Fibroblast of mammary gland (primary cell): ENCODE results near the gene COPRS.

Source experiments
- DNase-seq: peaks from one replicate; pipeline ENCODE4 v3.0.0-alpha.2; 2010; ENCODE audit warnings: low read depth
- H3K4me3 ChIP-seq: 2 replicates; pipeline ENCODE4 v1.5.1; 2011; ENCODE audit warnings: low read depth, mild to moderate bottlenecking, low read length, moderate library complexity; ENCODE audit not compliant: control insufficient read depth
- TF ChIP-seq, protein P1 (sequence below): conservative IDR thresholded peaks from 2 replicates; pipeline ENCODE4 v1.5.1; 2011; ENCODE audit warnings: low read depth, low read length, inconsistent platforms; ENCODE audit not compliant: control insufficient read depth, insufficient read depth

Gene COPRS

DNA sequence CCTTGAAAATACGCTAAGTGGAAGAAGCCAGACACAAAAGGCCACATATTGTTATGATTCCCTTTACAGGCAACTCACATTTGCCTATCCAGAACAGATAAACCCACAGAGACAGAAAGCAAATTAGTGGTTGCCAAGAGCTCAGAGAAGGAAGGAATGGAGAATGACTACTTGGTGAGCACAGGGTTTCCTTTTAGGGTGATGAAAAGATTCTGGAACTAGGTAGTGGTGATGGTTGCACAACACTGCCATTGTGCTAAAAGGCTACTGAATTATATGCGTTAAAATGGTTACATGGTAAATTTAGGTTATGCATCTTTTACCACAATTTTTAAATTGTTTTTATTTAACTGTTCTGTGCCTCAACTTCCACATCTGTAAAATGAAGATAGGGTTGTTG, 4.4 kb downstream of the COPRS start:
- peak; percentile 13 for DNase-seq
- TF ChIP-seq, protein P1, sequence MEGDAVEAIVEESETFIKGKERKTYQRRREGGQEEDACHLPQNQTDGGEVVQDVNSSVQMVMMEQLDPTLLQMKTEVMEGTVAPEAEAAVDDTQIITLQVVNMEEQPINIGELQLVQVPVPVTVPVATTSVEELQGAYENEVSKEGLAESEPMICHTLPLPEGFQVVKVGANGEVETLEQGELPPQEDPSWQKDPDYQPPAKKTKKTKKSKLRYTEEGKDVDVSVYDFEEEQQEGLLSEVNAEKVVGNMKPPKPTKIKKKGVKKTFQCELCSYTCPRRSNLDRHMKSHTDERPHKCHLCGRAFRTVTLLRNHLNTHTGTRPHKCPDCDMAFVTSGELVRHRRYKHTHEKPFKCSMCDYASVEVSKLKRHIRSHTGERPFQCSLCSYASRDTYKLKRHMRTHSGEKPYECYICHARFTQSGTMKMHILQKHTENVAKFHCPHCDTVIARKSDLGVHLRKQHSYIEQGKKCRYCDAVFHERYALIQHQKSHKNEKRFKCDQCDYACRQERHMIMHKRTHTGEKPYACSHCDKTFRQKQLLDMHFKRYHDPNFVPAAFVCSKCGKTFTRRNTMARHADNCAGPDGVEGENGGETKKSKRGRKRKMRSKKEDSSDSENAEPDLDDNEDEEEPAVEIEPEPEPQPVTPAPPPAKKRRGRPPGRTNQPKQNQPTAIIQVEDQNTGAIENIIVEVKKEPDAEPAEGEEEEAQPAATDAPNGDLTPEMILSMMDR, result no peak
- H3K4me3 ChIP-seq, result no peak overlapping the region

DNA sequence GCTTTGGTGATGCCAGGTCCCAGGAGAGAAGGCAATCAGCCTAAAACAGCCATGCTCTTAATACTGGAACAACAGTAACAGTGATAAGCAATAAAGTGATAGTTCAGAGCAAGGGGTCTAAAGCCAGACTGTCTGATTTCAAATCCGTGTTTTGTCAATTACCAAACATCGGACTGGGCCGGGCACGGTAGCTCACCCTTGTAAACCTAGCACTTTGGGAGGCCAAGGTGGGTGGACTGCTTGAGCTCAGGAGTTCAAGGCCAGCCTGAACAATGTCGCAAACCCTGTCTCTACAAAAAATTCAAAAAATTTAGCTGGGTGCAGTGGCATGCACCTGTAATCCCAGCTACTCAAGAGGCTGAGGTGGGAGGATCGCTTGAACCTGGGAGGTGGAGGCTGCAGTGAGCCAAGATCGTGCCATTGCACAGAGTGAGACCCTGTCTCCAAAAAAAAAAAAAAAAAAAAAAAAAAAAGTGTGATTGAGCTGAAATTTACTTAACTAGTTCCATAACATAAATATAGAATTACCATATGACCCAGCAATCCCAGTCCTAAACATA, 5.1 kb downstream of the COPRS start:
- no peak overlapping the region for H3K4me3 ChIP-seq
- no peak for DNase-seq
- TF ChIP-seq, protein P1, result no peak

DNA sequence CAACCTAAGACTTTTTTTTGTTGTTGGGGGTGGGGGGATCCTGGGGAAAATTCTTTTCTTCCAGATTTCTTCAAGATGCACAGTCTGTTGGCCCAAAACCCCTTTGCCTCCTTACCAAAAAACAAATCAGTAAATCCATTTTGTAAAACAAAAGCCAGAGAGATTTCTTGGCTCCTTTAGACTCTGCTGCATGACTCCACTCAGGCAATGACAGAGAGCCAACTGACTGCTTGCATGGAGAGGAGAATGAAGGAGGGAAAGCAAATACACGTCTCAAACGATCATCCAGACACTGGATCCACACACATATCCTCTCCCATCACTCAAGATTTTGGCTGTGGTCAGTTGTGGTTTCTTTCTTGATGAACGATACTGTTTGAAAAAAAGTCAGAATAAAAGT, 13.8 kb downstream of the COPRS start:
- no peak overlapping the region for H3K4me3 ChIP-seq
- TF ChIP-seq, protein P1, result no peak
- no peak for DNase-seq

DNA sequence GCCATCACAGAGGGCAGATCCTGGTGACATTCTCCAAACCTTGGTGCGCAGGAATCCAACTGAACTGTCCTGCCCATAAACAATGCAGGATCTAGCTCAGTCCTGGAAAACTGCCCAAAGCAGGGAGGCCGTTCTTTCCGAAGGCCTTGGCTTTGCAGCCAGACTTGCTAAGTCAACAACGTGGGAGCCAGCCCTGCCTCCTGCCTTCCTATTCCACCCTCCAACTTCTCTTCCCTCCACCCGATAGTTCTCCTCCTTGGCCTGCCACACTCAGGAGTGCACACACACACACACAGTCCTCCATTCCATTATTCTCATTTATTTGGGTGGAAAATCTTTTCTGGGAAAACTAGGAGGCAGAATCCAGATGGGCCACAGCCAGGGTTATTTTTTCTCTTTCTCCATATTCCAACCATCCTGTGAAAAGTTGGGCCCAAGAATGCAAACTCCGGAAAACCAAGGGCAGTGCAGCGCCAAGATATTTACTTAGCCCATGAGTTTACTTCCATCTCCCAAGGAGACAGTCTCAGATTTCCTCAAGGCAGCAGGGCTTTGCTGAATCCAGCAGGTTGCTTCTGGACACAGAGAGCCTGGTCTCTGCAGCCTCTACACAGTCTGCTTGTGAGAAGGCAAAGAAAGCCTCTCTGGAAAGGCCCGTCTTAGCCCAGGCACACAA, 15.8 kb downstream of the COPRS start:
- TF ChIP-seq, protein P1, result no peak
- peak; percentile 77 for DNase-seq
- peak overlapping the region; percentile 13 for H3K4me3 ChIP-seq

GRCh38 chr17:31842195-31843069, 16.6 kb downstream of the COPRS start:
- DNase-seq, result peak; percentile 70
- peak overlapping the region; percentile 15 for H3K4me3 ChIP-seq

DNA sequence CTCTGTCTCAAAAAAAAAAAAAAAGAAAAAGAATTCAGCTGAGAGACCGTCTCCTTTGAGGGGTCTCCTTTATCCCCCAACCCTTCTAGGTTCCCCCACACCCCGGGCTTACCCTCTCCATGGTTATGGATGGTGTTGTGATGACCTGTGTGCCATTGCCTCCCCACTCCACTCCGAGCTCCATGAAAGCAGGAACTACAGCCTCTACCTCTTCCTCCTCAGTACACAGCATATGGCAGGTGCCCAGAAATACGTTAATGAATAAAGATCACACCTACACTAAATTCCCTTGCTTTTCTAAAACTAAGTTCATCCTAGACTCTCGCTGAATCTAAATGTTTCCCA, 17.2 kb downstream of the COPRS start:
- TF ChIP-seq, protein P1, result no peak
- no peak overlapping the region for H3K4me3 ChIP-seq
- DNase-seq, result no peak

More at GRCh38 chr17:31842195-31843069, 16.6 kb downstream of the COPRS start:
- TF ChIP-seq, protein P1, result peak; percentile 97
